GM12878 (cell line): ENCODE data around the gene USP2. TPM values are rescaled to one million over a fixed set of nuclear protein-coding genes. Genes with fewer than 3 reads are reported as not detected.

Source experiments
- BCL11A ChIP-seq: IDR thresholded peaks from 2 replicates; pipeline ENCODE4 v1.6.1; 2011; ENCODE audit warnings: low read depth, low read length
- CEBPB ChIP-seq, 2 experiments: fragments of 150-350 bp in 1 of 2; IDR thresholded peaks; 2 replicates each; pipeline ENCODE4 v1.6.1; 2012 to 2014; ENCODE audit warnings: low read depth in 2 of 2, low read length in 2 of 2, borderline replicate concordance in 1 of 2, inconsistent platforms in 1 of 2
- CREB1 ChIP-seq: IDR thresholded peaks from 2 replicates; pipeline ENCODE4 v1.6.1; 2012; ENCODE audit warnings: low read depth, mild to moderate bottlenecking, inconsistent platforms
- EZH2 ChIP-seq: IDR thresholded peaks from 2 replicates; pipeline ENCODE4 v1.6.1; 2012; ENCODE audit warnings: low read depth, mild to moderate bottlenecking, control low read depth, inconsistent platforms, low read length, borderline replicate concordance; ENCODE audit not compliant: control insufficient read depth
- HDAC6 ChIP-seq: fragments of 200-600 bp; sonication (generic); IDR thresholded peaks from one replicate; pipeline ENCODE4 v1.8.0; 2017; ENCODE audit warnings: antibody characterized with exemption; ENCODE audit not compliant: unreplicated experiment
- NBN ChIP-seq: fragments of 450-650 bp; IDR thresholded peaks from 2 replicates; pipeline ENCODE4 v1.6.1; 2016
- PAX5 ChIP-seq: IDR thresholded peaks from 2 replicates; pipeline ENCODE4 v1.6.1; 2011; ENCODE audit warnings: low read depth, low read length, borderline replicate concordance
- PAX8 ChIP-seq: fragments of 450-650 bp; IDR thresholded peaks from 2 replicates; pipeline ENCODE4 v1.6.1; 2017; ENCODE audit warnings: mild to moderate bottlenecking, moderate library complexity
- POLR2AphosphoS2 ChIP-seq: IDR thresholded peaks from 2 replicates; pipeline ENCODE4 v1.6.1; 2011; ENCODE audit warnings: low read depth, mild to moderate bottlenecking, low read length, improper control_type of control experiment, moderate library complexity
- RB1 ChIP-seq: fragments of 450-650 bp; formaldehyde crosslinking; IDR thresholded peaks from 2 replicates; pipeline ENCODE4 v1.6.1; 2017; ENCODE audit warnings: mild to moderate bottlenecking, borderline replicate concordance
- SP1 ChIP-seq: IDR thresholded peaks from one replicate; pipeline ENCODE4 v1.6.1; 2011; ENCODE audit warnings: low read depth, low read length
- YY1 ChIP-seq: IDR thresholded peaks from 2 replicates; pipeline ENCODE4 v1.6.1; 2011; ENCODE audit warnings: low read depth, mild to moderate bottlenecking, low read length
- polyA plus RNA-seq, 11 experiments: library from polyadenylated mRNA; depleted of rRNA in 4 of 11; unstranded in 6 of 11; stranded (reverse) in 5 of 11; fragments of >200 nt; fragmentation: Nextera tagmentation in 4 of 11; fragmentation: Illumina TruSeq in 1 of 11; extraction: Ambion mirVana in 4 of 11; extraction: Trizol in 1 of 11; gene quantifications; 1 replicate in 1 of 11; 2 replicates in 10 of 11; pipeline versions ENCODE4 v1.2.1 to v1.2.3, GENCODE V29; 2011 to 2016; ENCODE audit warnings: inconsistent platforms in 2 of 11, missing spikeins in 2 of 11, low read depth in 1 of 11
- total RNA-seq, 4 experiments: library from RNA; depleted of rRNA in 3 of 4; stranded (reverse); fragments of >200 nt in 3 of 4; fragmentation: Illumina TruSeq in 1 of 4; extraction: Trizol in 1 of 4; gene quantifications; 2 replicates each; pipeline versions ENCODE4 v1.2.1 to v1.2.3, GENCODE V29; 2013 to 2021
- TF ChIP-seq, protein P1 (sequence below): fragments of 150-350 bp; IDR thresholded peaks from 2 replicates; pipeline ENCODE4 v1.6.1; 2016; ENCODE audit warnings: low read depth, low read length
- TF ChIP-seq, protein P2 (sequence below): fragments of 450-650 bp; formaldehyde crosslinking; IDR thresholded peaks from 2 replicates; pipeline ENCODE4 v1.4.0; 2022; ENCODE audit warnings: mild to moderate bottlenecking, moderate library complexity
- TF ChIP-seq, protein P3 (sequence below): fragments of 450-650 bp; IDR thresholded peaks from 2 replicates; pipeline ENCODE4 v1.6.1; 2016; ENCODE audit warnings: mild to moderate bottlenecking
- TF ChIP-seq, protein P4 (sequence below): IDR thresholded peaks from 2 replicates; pipeline ENCODE4 v1.6.1; 2011; ENCODE audit warnings: borderline replicate concordance, low read depth, mild to moderate bottlenecking, moderate library complexity, low read length; ENCODE audit not compliant: insufficient read depth, poor library complexity, severe bottlenecking
- TF ChIP-seq, protein P5 (sequence below): fragments of 450-650 bp; IDR thresholded peaks from 2 replicates; pipeline ENCODE4 v1.6.1; 2017; ENCODE audit warnings: mild to moderate bottlenecking, low read depth, inconsistent platforms; ENCODE audit not compliant: poor library complexity, severe bottlenecking

Gene USP2
- total and polyA plus RNA-seq, 10 of the 15 experiments (the other 5 are each of a cell fraction or from before 2014, with no cell fraction given): 0.03 to 0.13 (median 0.06) TPM; not detected in 4

DNA sequence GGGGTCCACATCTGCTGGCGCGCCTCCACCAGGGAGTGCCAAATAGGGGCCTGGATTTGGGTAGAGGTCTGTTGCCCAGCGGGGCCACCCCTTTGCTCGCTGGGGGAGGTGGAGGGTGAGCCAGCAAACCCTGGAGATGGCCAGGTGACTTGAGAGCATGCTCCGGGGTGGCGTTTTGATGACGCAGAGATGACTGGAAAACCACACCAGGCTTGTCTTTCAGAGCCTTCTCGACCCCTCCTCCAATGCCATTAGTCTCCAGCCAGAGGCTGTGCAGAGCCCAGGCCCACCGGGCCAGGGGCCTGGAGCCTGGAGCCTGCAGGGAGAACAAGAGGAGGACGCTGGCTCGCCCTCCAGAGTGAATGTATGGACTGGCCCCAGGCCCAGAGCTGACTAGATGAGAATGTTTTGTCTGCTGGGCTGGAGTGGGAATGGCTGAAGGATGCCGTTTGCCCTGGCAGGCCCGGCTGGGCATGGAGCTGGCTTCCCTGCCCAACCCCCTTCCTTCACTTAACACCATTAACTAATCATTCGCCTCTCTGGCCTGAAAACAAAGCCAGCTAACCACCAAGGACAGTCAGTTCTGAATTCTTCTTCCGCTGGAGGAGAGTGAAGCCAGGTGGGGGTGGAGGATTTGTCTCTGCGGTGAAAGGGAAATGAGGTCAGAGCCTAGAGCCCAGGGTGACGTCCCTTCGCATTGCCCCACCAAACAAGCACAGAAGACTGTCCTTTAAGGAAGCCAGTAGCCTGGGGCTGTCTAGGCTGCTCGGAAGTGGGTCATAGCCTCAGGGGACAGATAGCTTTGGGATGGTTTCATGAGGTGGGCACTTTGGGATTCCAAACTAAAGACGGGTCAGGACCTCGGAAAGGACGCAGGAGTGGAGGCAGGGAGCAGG lies 63.0 kb downstream of the USP2 start (continued):
- TF ChIP-seq, protein P1, sequence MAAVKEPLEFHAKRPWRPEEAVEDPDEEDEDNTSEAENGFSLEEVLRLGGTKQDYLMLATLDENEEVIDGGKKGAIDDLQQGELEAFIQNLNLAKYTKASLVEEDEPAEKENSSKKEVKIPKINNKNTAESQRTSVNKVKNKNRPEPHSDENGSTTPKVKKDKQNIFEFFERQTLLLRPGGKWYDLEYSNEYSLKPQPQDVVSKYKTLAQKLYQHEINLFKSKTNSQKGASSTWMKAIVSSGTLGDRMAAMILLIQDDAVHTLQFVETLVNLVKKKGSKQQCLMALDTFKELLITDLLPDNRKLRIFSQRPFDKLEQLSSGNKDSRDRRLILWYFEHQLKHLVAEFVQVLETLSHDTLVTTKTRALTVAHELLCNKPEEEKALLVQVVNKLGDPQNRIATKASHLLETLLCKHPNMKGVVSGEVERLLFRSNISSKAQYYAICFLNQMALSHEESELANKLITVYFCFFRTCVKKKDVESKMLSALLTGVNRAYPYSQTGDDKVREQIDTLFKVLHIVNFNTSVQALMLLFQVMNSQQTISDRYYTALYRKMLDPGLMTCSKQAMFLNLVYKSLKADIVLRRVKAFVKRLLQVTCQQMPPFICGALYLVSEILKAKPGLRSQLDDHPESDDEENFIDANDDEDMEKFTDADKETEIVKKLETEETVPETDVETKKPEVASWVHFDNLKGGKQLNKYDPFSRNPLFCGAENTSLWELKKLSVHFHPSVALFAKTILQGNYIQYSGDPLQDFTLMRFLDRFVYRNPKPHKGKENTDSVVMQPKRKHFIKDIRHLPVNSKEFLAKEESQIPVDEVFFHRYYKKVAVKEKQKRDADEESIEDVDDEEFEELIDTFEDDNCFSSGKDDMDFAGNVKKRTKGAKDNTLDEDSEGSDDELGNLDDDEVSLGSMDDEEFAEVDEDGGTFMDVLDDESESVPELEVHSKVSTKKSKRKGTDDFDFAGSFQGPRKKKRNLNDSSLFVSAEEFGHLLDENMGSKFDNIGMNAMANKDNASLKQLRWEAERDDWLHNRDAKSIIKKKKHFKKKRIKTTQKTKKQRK: no peak
- TF ChIP-seq PAX5: no peak
- no peak for TF ChIP-seq POLR2AphosphoS2
- no peak for TF ChIP-seq HDAC6
- TF ChIP-seq, protein P2, sequence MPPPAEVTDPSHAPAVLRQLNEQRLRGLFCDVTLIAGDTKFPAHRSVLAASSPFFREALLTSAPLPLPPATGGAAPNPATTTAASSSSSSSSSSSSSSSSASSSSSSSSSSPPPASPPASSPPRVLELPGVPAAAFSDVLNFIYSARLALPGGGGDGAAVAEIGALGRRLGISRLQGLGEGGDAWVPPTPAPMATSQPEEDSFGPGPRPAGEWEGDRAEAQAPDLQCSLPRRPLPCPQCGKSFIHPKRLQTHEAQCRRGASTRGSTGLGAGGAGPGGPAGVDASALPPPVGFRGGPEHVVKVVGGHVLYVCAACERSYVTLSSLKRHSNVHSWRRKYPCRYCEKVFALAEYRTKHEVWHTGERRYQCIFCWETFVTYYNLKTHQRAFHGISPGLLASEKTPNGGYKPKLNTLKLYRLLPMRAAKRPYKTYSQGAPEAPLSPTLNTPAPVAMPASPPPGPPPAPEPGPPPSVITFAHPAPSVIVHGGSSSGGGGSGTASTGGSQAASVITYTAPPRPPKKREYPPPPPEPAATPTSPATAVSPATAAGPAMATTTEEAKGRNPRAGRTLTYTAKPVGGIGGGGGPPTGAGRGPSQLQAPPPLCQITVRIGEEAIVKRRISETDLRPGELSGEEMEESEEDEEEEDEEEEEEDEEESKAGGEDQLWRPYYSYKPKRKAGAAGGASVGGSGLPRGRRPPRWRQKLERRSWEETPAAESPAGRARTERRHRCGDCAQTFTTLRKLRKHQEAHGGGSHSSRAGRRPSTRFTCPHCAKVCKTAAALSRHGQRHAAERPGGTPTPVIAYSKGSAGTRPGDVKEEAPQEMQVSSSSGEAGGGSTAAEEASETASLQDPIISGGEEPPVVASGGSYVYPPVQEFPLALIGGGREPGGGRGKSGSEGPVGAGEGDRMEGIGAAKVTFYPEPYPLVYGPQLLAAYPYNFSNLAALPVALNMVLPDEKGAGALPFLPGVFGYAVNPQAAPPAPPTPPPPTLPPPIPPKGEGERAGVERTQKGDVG (CRISPR knock-in tag): no peak
- TF ChIP-seq RB1: no peak
- TF ChIP-seq CEBPB (IDR thresholded peaks at IDR 0.05; ENCODE audit: borderline replicate concordance in 1 of 2, low read depth in 2 of 2, low read length in 2 of 2): no peak
- 0 out of 2 replicates have a peak, but pooled peaks have one; percentile 40 for TF ChIP-seq NBN
- TF ChIP-seq, protein P3, sequence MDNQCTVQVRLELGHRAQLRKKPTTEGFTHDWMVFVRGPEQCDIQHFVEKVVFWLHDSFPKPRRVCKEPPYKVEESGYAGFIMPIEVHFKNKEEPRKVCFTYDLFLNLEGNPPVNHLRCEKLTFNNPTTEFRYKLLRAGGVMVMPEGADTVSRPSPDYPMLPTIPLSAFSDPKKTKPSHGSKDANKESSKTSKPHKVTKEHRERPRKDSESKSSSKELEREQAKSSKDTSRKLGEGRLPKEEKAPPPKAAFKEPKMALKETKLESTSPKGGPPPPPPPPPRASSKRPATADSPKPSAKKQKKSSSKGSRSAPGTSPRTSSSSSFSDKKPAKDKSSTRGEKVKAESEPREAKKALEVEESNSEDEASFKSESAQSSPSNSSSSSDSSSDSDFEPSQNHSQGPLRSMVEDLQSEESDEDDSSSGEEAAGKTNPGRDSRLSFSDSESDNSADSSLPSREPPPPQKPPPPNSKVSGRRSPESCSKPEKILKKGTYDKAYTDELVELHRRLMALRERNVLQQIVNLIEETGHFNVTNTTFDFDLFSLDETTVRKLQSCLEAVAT: 0 out of 2 replicates have a peak, but pooled peaks have one; percentile 26
- TF ChIP-seq, protein P4, sequence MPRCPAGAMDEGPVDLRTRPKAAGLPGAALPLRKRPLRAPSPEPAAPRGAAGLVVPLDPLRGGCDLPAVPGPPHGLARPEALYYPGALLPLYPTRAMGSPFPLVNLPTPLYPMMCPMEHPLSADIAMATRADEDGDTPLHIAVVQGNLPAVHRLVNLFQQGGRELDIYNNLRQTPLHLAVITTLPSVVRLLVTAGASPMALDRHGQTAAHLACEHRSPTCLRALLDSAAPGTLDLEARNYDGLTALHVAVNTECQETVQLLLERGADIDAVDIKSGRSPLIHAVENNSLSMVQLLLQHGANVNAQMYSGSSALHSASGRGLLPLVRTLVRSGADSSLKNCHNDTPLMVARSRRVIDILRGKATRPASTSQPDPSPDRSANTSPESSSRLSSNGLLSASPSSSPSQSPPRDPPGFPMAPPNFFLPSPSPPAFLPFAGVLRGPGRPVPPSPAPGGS: no peak
- TF ChIP-seq, protein P5, sequence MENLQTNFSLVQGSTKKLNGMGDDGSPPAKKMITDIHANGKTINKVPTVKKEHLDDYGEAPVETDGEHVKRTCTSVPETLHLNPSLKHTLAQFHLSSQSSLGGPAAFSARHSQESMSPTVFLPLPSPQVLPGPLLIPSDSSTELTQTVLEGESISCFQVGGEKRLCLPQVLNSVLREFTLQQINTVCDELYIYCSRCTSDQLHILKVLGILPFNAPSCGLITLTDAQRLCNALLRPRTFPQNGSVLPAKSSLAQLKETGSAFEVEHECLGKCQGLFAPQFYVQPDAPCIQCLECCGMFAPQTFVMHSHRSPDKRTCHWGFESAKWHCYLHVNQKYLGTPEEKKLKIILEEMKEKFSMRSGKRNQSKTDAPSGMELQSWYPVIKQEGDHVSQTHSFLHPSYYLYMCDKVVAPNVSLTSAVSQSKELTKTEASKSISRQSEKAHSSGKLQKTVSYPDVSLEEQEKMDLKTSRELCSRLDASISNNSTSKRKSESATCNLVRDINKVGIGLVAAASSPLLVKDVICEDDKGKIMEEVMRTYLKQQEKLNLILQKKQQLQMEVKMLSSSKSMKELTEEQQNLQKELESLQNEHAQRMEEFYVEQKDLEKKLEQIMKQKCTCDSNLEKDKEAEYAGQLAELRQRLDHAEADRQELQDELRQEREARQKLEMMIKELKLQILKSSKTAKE: no peak
- TF ChIP-seq BCL11A: no peak
- TF ChIP-seq EZH2: no peak
- no peak for TF ChIP-seq YY1
- no peak for TF ChIP-seq PAX8
- TF ChIP-seq CREB1: peak; percentile 90
- no peak for TF ChIP-seq SP1
